HG03457 (cell line): Measurements from ENCODE around the gene TPCN2.
"Not testable (repeated sequence)": the region's sequence is repeated elsewhere in the genome, so short reads cannot be mapped to it uniquely, and the experiment has no call there.

Experiments
- ATAC-seq: cut with Tn5 transposase; IDR thresholded peaks from one replicate; pipeline ENCODE4 v1.9.1; 2021; ENCODE audit warnings: moderate number of reproducible peaks; ENCODE audit not compliant: unreplicated experiment

Gene TPCN2

GRCh38 chr11:69123593-69124545 is 75.1 kb downstream of the TPCN2 start:
- ATAC-seq, result no peak

- no peak for ATAC-seq
Measured at GRCh38 chr11:69125861-69126260, 77.1 kb downstream of the TPCN2 start.

GRCh38 chr11:69126286-69126685 is 77.6 kb downstream of the TPCN2 start:
- no peak for ATAC-seq

- ATAC-seq, result no peak
Measured at GRCh38 chr11:69127081-69127850, 78.5 kb downstream of the TPCN2 start.

GRCh38 chr11:69127884-69128283 is 79.2 kb downstream of the TPCN2 start:
- ATAC-seq, result no peak

GRCh38 chr11:69129053-69129452 is 80.3 kb downstream of the TPCN2 start:
- ATAC-seq, result no peak

GRCh38 chr11:69129647-69130046 is 80.9 kb downstream of the TPCN2 start:
- ATAC-seq, result no peak

- ATAC-seq, result no peak
Measured at GRCh38 chr11:69130654-69131053, 81.9 kb downstream of the TPCN2 start.

GRCh38 chr11:69131121-69131566 is 82.4 kb downstream of the TPCN2 start:
- ATAC-seq, result no peak

GRCh38 chr11:69131644-69132300 is 83.0 kb downstream of the TPCN2 start:
- no peak for ATAC-seq

GRCh38 chr11:69132301-69132670 is 83.6 kb downstream of the TPCN2 start:
- ATAC-seq, result no peak

GRCh38 chr11:69133251-69133650 is 84.5 kb downstream of the TPCN2 start:
- ATAC-seq, result no peak

GRCh38 chr11:69134182-69134581 is 85.5 kb downstream of the TPCN2 start:
- not testable (repeated sequence) for ATAC-seq

GRCh38 chr11:69134957-69135356 is 86.2 kb downstream of the TPCN2 start:
- ATAC-seq, result no peak

GRCh38 chr11:69135420-69136363 is 87.0 kb downstream of the TPCN2 start:
- no peak for ATAC-seq

- ATAC-seq, result no peak
Measured at GRCh38 chr11:69136471-69136870, 87.7 kb downstream of the TPCN2 start.

- no peak for ATAC-seq
Measured at GRCh38 chr11:69137151-69137844, 88.6 kb downstream of the TPCN2 start.

- no peak for ATAC-seq
Measured at GRCh38 chr11:69138265-69138664, 89.5 kb downstream of the TPCN2 start.

- ATAC-seq, result not testable (repeated sequence)
Measured at GRCh38 chr11:69140161-69140560, 91.4 kb downstream of the TPCN2 start.

- ATAC-seq, result no peak
Measured at GRCh38 chr11:69140635-69141034, 91.9 kb downstream of the TPCN2 start.
